PC-9 (cell line): ENCODE data around the gene MLN.

Source experiments
- CTCF ChIP-seq: fragments of 200-600 bp; sonication (generic); conservative IDR thresholded peaks from 2 replicates; pipeline ENCODE4 v1.6.1; 2017; ENCODE audit warnings: mixed run types, antibody characterized with exemption, mild to moderate bottlenecking, moderate library complexity
- EZH2 ChIP-seq: fragments of 200-600 bp; sonication (generic); IDR thresholded peaks from 2 replicates; pipeline ENCODE4 v1.8.0; 2017; ENCODE audit warnings: antibody characterized with exemption, low read depth

DNA sequence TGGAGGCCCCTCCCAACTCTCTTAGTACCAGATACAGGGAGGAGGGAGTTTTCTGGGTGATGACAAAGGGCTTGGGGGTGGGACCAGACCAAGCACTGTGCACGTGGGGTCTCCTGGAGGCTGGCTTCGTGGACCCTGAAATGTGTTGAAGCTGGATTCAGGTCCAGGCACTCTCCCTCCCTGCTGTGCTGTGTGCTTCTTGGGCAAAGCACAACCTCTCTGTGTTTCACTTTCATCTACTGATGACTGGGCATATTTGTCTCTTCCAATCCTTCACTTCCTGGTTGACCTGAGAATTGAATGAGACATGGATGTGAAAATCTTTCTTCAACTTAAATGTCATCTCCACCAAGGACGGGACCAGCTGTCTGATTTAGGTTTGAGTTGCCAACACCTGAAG is 14.5 kb upstream of the MLN start:
- TF ChIP-seq EZH2 (no peak), CTCF (no peak)
